Effector CD8-positive, alpha-beta T cell (primary cell): ENCODE measurements around the gene MMRN2.

ENCODE experiments used
- DNase-seq: peaks from one replicate; lab custom pipeline; 2025; lab: John Stamatoyannopoulos, UW

MMRN2 gene

GRCh38 chr10:86888585-86889381 lies 68.6 kb downstream of the MMRN2 start:
- no peak for DNase-seq
